H7 (cell line): ENCODE results near the gene SCARF2. TPM values are rescaled to one million over a fixed set of nuclear protein-coding genes. Genes with fewer than 3 reads are reported as not detected.
"Not testable (repeated sequence)": the region's sequence is repeated elsewhere in the genome, so short reads cannot be mapped to it uniquely, and the experiment has no call there.

Experiments used
- DNase-seq: peaks from one replicate; pipeline ENCODE4 v3.0.0; 2012
- H3K27me3 ChIP-seq: 2 replicates; pipeline ENCODE4 v1.6.0; 2011; ENCODE audit warnings: mild to moderate bottlenecking, low read length; ENCODE audit not compliant: control insufficient read depth, insufficient read depth
- H3K36me3 ChIP-seq: replicated peaks from 2 replicates; pipeline ENCODE4 v1.5.1; 2011; ENCODE audit warnings: low read length; ENCODE audit not compliant: control insufficient read depth, insufficient read depth
- H3K4me3 ChIP-seq: 2 replicates; pipeline ENCODE4 v1.5.1; 2011; ENCODE audit warnings: low read depth, mild to moderate bottlenecking, control low read depth, low read length, moderate library complexity; ENCODE audit not compliant: insufficient read depth
- total RNA-seq: library from RNA; depleted of rRNA; stranded (reverse); fragments of >200 nt; shearing (Covaris generic); gene quantifications from 2 replicates; pipeline ENCODE4 v1.2.3, GENCODE V29; 2014

The SCARF2 gene
- total RNA-seq, 1 experiment from 2014 or later, result 15.0 TPM

- DNase-seq, result no peak
- Histone ChIP-seq H3K4me3 (no peak overlapping the region), H3K27me3 (no peaks in the 10 kb centered on the region)
Measured at GRCh38 chr22:20451920-20452319, 14.3 kb upstream of the SCARF2 start.

GRCh38 chr22:20451129-20451778, 13.6 kb upstream of the SCARF2 start:
- H3K36me3 ChIP-seq, H3K27me3 ChIP-seq, H3K4me3 ChIP-seq, DNase-seq: not testable (repeated sequence)

More at GRCh38 chr22:20451920-20452319, 14.3 kb upstream of the SCARF2 start:
- H3K36me3 ChIP-seq, result no peaks in the 10 kb centered on the region

GRCh38 chr22:20450551-20450906, 12.9 kb upstream of the SCARF2 start:
- H3K27me3 ChIP-seq, result no peaks in the 10 kb centered on the region

DNA sequence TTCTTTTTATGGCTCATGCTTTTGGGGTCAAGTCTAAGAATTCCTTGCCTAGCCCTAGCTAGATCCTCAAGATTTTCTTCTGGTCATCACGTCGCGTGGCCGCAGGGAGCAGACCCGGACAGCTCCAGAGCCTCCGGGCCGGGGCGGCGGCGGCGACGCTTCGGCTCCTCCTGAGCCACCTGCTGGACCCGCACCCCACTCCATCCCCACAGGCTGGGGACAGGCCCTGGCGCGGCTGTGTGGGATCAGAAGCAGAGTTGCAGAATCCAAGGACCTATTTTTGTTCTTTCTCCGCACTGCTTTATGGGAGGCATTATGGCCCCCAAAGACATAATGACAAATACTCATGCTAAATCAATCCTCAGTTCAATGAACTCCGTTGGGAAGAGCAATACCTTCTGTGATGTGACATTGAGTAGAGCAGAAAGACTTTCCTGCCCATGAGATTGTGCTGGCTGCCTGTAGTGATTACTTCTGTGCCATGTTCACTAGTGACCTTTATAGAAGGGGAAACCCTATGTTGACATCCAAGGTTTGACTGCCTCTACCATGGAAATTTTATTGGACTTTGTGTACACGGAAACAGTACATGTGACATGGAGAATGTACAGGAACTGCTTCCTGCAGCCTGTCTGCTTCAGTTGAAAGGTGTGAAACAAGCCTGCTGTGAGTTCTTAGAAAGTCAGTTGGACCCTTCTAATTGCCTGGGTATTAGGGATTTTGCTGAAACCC, 12.4 kb upstream of the SCARF2 start:
- peak; percentile 55 for DNase-seq
- no peaks in the 10 kb centered on the region for H3K36me3 ChIP-seq
- H3K27me3 ChIP-seq, result no peaks in the 10 kb centered on the region
- H3K4me3 ChIP-seq, result no peak overlapping the region

More at GRCh38 chr22:20450551-20450906, 12.9 kb upstream of the SCARF2 start:
- no peaks in the 10 kb centered on the region for H3K36me3 ChIP-seq
- H3K4me3 ChIP-seq, result no peak overlapping the region
- no peak for DNase-seq

GRCh38 chr22:20448630-20449029, 11.0 kb upstream of the SCARF2 start:
- Histone ChIP-seq H3K36me3 (no peaks in the 10 kb centered on the region), H3K27me3 (no peaks in the 10 kb centered on the region), H3K4me3 (no peak overlapping the region)
- no peak for DNase-seq

DNA sequence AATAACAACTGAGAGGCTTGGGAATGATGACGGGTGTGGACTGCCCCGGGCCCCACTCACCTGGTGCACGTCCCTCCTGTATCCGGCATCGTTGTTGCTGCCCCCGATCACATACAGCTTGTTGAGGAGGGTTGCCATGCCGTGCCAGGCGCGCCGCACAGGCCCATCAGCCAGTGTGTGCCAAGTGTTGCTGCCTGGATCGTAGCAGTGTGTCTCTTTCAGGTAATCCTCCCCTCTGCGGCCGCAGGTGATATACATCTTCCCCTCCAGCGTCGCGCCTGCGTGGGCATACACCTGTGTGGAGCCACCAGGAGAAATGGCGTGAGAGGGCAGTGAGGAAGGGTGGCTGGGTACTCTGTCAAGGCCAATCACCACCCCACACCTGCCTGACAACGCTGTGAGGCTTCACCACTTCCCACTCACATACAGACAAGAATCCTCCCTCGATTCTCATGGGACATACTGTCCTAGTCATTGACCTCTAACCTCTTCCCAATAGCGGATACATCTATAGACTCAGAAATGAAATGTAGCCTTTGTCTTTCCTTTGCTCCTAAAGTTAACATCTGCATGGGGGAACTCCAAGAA, 8.9 kb upstream of the SCARF2 start:
- H3K4me3 ChIP-seq, result no peak overlapping the region
- H3K36me3 ChIP-seq, result no peaks in the 10 kb centered on the region
- no peaks in the 10 kb centered on the region for H3K27me3 ChIP-seq
- no peak for DNase-seq

DNA sequence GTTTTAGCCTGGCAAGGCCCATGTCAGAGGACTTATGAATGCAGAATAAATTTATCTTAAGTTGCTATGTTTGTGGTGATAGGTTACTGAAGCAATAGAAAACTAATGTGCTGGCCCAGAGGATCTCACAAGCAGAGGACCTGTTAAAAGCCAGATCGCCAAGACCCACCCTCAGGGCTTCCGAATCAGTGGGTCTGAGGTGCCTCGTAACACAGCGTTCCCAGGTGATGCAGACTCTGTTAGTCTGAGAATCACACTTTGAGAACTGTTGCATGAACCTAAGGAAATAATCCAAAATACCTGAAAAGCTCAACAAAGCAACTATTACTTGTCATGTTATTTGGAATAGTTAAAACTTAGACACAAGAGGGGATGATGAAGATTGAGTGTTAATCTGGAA, 6.7 kb upstream of the SCARF2 start:
- no peaks in the 10 kb centered on the region for H3K27me3 ChIP-seq
- no peaks in the 10 kb centered on the region for H3K36me3 ChIP-seq
- DNase-seq, result no peak
- H3K4me3 ChIP-seq, result no peak overlapping the region

- Histone ChIP-seq H3K4me3 (no peak overlapping the region), H3K36me3 (no peaks in the 10 kb centered on the region), H3K27me3 (peaks cover 10% of the 10 kb centered on the region)
- DNase-seq, result no peak
Measured at GRCh38 chr22:20442485-20443284, 5.1 kb upstream of the SCARF2 start.

GRCh38 chr22:20441631-20442484, 4.2 kb upstream of the SCARF2 start:
- H3K27me3 ChIP-seq, result peaks cover 16% of the 10 kb centered on the region
- peak; percentile 44 for DNase-seq
- no peaks in the 10 kb centered on the region for H3K36me3 ChIP-seq
- H3K4me3 ChIP-seq, result no peak overlapping the region

GRCh38 chr22:20440637-20441591, 3.3 kb upstream of the SCARF2 start:
- DNase-seq, result peak; percentile 55
- no peaks in the 10 kb centered on the region for H3K36me3 ChIP-seq

GRCh38 chr22:20439928-20440575, 2.4 kb upstream of the SCARF2 start:
- Histone ChIP-seq H3K36me3 (no peaks in the 10 kb centered on the region), H3K4me3 (no peak overlapping the region), H3K27me3 (peaks cover 31% of the 10 kb centered on the region)
- peak; percentile 45 for DNase-seq

More at GRCh38 chr22:20440637-20441591, 3.3 kb upstream of the SCARF2 start:
- peaks cover 25% of the 10 kb centered on the region for H3K27me3 ChIP-seq
- no peak overlapping the region for H3K4me3 ChIP-seq

GRCh38 chr22:20439556-20439927, 1.9 kb upstream of the SCARF2 start:
- H3K4me3 ChIP-seq, result no peak overlapping the region
- H3K36me3 ChIP-seq, result no peaks in the 10 kb centered on the region
- no peak for DNase-seq
- H3K27me3 ChIP-seq, result peaks cover 35% of the 10 kb centered on the region
